ACHN (cell line): ENCODE data around the gene RAB15.

Source experiments
- DNase-seq: peaks from one replicate; pipeline ENCODE4 v3.0.0-alpha.2; 2015
- in situ Hi-C: cut with HindIII; loops from 2 replicates; pipeline ENCODE4 v1.10.0; 2017; ENCODE audit warnings: low sequenced_read_pairs, low pct_ligation_motif_present, low pct_unique_long_range_greater_than_20kb

RAB15 gene

DNA sequence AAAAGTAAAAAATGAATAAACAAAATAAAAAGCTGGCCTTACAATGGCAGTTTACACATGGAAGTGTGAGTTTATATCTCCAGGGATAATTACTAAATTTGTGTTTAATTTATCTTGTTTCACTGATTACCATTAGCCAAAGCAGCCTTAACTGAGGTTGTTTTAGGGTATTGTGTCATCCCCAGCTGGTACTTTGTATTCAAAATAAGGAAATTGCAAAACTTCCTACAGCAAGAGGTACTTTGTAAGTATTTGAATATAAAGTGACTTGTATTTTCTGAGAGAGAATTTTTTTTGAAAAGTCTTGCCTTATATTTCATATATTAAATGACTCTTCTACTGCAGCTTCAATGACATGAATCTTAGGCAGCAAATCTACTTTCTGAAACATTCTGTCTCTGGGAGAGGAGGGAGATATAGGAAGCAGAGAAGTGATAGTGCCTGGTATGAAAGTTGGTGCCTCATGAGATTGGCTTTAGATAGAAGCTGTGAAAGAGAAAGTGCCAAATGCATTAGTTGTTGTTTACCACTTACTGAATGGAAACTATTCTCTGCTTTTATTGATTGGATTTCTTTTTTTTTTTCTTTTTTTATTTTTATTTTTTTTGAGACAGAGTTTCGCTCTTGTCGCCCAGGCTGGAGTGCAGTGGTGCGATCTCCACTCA lies 21.3 kb upstream of the RAB15 start:
- no peak for DNase-seq
- in situ Hi-C loops = no loop called here

- in situ Hi-C loops = no loop called here
- DNase-seq = no peak
These were observed 20.3 kb upstream of the RAB15 start for GRCh38 chr14:64992328-64992885.

DNA sequence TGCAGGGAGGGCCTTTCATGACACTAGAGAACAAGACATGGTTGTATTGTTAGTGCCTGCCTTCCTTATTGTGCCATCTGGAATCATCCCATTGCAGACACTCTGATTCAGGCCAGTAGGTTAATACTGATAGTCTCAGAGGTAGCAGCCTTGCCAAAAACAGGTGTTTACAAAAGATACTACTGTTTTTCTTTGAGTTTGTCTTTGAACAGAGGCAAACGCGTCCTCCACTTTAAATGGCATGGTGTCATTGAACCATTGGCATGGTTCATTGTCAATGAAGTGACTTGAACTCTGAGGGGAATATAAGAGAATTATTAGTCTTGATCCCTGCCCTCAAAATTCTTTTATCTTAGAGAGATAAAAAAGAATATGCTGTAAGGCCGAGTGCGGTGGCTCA lies 18.8 kb upstream of the RAB15 start:
- in situ Hi-C loops = no loop called here
- DNase-seq = no peak

GRCh38 chr14:64990296-64990695 lies 18.2 kb upstream of the RAB15 start:
- DNase-seq = no peak
- in situ Hi-C loops = no loop called here

- DNase-seq = no peak
- in situ Hi-C loops = no loop called here
These were observed 15.3 kb upstream of the RAB15 start for GRCh38 chr14:64987438-64987767.

GRCh38 chr14:64986648-64987437 lies 14.7 kb upstream of the RAB15 start, which contains the start of gene FNTB:
TSS of gene FNTB (plus strand) at chr14:64986895. CDS start at chr14:64986954, 59 bp downstream.
- in situ Hi-C loops = no loop called here
- DNase-seq = peak; percentile 94

DNA sequence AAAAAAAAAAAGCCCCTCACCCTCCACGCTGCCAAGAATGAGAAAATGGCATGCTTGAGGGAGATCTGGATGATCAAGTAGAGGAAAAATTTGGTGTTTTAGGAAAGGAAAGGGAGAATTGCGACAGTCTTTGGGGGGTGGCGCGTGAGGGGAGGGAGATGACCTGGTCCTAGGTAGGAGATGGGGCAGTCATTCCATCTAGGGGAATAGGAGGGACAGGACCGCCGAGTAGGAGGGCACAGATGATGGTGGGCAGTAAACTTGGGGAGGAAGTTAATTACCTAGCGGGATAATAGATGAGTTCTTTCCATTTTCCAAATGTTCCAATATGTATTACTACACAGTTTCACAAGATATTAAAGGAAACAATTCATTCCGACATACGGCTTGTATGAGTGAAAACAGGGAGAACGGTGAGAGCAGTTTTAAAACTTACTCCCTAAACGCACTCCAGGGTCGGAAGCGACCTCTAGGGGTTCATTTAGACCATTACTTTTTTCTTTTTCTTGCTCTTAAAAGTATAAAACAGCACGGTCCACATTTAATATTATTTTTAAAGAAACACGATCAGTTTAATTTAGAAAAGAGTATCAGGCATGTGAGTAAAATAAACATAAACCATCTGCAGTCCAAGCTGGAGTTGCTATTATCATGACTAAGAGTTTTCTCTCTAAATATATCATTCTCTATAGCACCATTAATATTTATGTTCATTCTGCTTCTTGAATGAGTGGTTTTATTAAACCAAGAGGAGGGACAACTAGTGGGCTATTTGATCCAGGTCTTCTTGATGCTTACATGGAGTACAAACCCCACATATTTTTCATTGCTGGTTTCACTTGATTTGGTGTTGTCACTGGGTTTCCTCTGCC lies 11.5 kb upstream of the RAB15 start:
- in situ Hi-C loops = no loop called here
- DNase-seq = peak; percentile 60

DNA sequence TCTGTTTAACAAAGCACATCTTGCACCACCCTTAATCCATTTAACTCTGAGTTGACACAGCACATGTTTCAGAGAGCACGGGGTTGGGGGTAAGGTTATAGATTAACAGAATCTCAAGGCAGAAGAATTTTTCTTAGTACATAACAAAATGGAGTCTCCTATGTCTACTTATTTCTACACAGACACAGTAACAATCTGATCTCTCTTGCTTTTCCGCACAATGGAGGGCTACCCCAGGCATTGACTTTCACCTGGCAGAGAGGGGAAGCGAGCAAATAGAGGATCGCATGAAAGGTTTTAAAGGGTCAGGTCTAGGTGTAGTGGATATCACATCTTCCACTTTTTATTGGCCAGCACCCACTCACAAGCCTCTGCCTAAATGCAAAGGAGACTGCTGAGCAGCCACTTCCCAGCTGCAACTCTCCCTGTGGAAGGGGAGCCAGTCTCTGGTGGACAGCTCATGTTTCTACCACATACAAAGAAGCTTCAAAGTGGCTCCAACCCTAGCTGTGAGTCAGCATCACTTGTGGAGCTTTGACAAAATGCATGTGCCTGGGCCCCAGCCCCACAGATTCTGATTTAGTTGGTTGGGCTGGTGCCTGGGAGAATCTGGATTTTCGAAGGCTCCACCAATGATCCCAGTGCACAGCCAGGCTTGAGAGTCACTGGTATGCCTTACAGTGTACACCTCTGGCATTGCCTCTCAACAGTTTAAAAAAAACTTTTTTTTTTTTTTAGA lies 7.4 kb upstream of the RAB15 start:
- DNase-seq = peak; percentile 34
- in situ Hi-C loops = no loop called here

- no peak for DNase-seq
- in situ Hi-C loops = no loop called here
These were observed 2.4 kb upstream of the RAB15 start for GRCh38 chr14:64974563-64974962.

GRCh38 chr14:64973826-64974225 lies 1.7 kb upstream of the RAB15 start:
- DNase-seq = no peak
- in situ Hi-C loops = no loop called here

DNA sequence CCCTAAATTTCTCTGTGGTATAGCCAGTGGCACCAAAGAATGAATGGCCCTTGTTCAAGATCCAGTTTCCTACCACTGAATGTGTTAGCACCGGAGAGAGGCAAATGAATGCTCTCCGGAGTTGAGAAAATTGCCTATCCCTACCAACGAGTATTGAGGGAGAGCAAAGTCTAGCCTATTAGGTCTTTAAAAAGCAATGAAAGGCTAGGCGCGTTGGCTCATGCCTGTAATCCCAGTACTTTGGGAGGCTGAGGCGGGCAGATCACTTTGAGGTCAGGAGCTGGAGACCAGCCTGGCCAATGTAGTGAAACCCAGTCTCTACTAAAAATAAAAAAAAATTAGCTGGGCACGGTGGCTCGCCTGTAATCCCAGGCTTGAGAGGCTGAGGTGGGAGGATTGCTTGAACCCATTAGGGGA lies 898 bp upstream of the RAB15 start:
- no peak for DNase-seq
- in situ Hi-C loops = no loop called here

GRCh38 chr14:64971491-64971942 lies 619 bp downstream of the RAB15 start:
- DNase-seq = no peak
- in situ Hi-C loops = no loop called here

DNA sequence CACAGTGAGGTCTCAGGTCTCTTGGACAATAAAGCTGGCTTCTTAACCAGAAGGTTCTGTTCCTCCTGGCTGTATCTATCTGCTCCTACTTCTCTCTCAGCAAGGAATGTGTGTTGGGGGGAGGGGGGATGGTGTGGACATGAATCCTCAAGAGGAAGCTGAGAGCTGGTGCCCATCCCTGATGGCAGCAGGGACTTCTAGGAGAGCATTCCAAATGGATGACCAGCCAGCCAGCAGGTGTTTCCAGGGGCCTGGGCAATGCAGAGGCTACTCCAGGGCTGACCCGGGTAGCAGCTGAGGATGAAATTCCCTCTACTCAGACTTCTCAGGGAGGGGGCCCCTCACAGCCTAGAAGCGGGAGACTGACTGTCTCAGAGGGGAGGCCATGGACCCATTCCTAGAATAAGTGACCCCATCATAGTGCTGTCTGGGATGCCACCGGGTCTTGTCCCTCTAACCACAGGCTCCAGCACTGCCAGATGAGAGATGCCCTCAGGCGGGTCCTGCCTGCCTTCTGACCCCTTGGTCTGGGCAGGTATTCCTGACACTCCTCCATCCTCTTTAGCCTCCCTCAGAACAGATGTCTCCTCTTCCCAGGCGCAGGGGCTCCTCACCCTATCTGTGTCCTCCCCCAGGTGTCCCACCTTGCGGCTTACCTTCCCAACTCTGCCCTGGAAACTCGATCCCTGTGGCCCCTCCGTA lies 1.2 kb downstream of the RAB15 start:
- in situ Hi-C loops = no loop called here
- peak; percentile 54 for DNase-seq

DNA sequence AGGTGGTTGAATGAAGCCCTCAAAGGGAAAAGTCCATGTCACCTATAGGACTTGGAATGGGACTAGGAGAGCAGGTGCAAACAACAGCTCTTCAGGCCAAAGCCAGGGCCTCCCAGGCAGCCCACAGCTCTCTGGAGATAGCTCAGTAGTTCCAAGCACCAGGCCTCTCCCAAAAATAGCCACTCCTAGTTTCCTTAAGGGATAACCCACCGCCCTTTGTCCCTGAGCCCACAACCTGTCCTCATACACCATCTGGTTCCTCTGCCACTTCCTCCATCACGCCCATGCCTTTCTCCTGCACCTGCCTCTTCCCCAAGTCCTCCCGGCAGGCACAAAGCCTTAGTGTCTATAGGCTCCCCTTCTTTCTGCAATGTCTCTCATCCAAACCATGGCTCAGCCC lies 2.1 kb downstream of the RAB15 start:
- in situ Hi-C loops = no loop called here
- DNase-seq = no peak

DNA sequence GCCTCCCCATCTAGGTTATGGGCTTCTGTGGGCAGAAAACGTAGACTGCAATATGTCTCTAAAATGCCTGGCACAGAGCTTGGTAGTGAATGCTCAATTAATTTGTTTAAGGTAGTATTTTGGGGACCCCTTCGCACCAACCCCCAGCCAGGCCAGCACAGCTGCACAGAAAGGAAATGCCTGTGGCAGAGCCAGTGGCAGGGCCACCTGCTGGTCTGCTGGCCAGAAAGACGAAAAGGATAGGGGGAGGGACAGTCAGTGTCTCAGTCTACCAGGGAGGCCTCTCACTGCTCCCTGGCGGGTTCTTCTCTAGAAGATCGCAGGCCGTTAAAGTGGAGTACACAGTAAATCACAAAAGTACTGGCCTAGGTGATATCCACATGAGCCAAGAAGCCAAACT lies 3.5 kb downstream of the RAB15 start:
- in situ Hi-C loops = no loop called here
- no peak for DNase-seq

- no peak for DNase-seq
These were observed 4.0 kb downstream of the RAB15 start for GRCh38 chr14:64968167-64968566.

GRCh38 chr14:64966976-64967375 lies 5.2 kb downstream of the RAB15 start:
- no peak for DNase-seq
- in situ Hi-C loops = no loop called here

More at GRCh38 chr14:64968167-64968566, 4.0 kb downstream of the RAB15 start:
- in situ Hi-C loops = no loop called here
